Upper lobe of left lung (tissue), 4 donors: Measurements from ENCODE around the gene AGAP1.

Experiments
- POLR2AphosphoS5 ChIP-seq, 2 donors: sonication (generic); formaldehyde crosslinking; IDR thresholded peaks; one replicate each; pipeline ENCODE4 v1.5.1; 2017; ENCODE audit warnings: antibody characterized with exemption in 2 of 2
- TF ChIP-seq, protein P1 (sequence below), 6 experiments: fragments of 450-650 bp in 4 of 6; fragments of 200-600 bp in 2 of 6; sonication (generic) in 2 of 6; IDR thresholded peaks; one replicate each; pipeline ENCODE4 v1.5.1; 2016 to 2019; ENCODE audit warnings: antibody characterized with exemption in 6 of 6

DNA sequence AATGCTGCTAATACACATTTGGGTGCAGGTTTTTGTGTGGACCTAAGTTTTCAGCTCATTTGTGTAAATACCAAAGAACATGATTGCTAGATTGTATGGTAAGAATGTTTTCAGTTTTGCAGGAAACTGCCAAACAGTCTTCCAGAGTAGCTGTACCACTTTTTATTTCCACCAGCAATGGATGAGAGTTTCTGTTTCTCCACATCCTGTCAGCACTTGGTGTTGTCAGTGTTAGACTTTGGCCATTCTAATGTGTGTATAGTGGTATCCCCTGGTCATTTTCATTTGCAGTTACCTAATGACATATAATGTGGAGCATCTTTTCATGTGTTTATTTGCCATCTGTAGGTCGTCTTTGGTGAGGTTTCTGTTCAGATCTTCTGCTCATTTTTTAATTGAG, 337.9 kb downstream of the AGAP1 start:
- TF ChIP-seq POLR2AphosphoS5 (IDR thresholded peaks at IDR 0.05) = no peak
- TF ChIP-seq, protein P1, sequence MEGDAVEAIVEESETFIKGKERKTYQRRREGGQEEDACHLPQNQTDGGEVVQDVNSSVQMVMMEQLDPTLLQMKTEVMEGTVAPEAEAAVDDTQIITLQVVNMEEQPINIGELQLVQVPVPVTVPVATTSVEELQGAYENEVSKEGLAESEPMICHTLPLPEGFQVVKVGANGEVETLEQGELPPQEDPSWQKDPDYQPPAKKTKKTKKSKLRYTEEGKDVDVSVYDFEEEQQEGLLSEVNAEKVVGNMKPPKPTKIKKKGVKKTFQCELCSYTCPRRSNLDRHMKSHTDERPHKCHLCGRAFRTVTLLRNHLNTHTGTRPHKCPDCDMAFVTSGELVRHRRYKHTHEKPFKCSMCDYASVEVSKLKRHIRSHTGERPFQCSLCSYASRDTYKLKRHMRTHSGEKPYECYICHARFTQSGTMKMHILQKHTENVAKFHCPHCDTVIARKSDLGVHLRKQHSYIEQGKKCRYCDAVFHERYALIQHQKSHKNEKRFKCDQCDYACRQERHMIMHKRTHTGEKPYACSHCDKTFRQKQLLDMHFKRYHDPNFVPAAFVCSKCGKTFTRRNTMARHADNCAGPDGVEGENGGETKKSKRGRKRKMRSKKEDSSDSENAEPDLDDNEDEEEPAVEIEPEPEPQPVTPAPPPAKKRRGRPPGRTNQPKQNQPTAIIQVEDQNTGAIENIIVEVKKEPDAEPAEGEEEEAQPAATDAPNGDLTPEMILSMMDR (IDR thresholded peaks at IDR 0.05) = no peak
